Measurements from ENCODE around the gene EVA1A. TPM values are rescaled to one million over a fixed set of nuclear protein-coding genes. Genes with fewer than 3 reads are reported as not detected.
A peak's percentile ranks its signal among the peaks of the same experiment; 100 is the strongest.

Gene EVA1A
- total and polyA plus RNA-seq, 2 donors (not counting 1 experiment from before 2014, with no cell fraction given) = 22.8 to 31.7 TPM

DNA sequence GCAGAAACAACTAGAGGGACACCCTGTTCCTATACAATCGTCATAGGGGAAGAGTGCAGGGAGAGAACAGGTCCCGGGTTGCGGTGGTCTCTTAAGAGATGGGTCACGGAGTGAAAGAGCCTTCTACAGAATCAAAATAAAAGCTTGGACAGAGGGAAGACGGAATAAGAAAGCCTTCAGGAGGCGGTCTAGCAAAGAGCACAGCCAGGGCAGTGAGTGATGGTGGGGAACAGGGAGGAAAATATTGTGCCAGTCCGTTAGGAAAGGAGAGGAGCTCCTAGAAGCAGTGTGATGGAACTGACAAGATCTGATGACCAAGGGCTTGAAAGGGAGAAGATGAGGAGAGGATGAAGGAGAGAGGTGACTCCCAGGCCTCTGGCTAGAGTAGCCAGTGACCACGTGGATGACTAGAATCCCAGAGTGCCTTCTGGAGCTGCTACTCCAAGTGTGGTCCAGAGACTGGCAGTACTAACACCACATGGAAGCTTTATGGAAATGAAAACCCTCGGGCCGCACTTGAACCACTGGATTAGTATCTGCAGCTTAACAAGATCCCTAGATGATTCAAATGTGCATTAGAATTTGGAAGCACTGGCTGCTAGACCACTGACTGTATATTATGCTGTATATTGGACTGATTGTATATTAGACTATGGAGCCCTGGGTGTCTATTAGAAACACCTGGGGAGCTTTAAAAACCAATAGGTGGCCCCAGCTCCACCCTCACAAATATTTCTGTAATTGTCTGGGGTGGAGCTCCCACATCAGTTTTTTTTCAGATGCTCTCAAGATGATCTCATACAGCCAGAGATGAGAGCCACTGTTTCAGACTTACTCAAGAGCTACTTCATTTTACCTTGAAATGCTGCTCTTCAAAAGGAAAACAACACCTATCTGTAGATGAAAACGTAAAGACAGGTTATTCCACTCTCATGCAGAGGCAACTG is 1.1 kb upstream of the EVA1A start:
- DNase-seq (ENCODE audit: low read depth in 2 of 2) = peak in 1 of 2 donors; percentile 68
- Histone ChIP-seq H3K79me2 (ENCODE audit: control insufficient read depth, insufficient read depth, low read length) (peaks cover 34% of the 10 kb centered on the region), H2AFZ (ENCODE audit: low read length) (no peak overlapping the region), H3K27me3 (ENCODE audit: control insufficient read depth, insufficient read depth, low read length) (no peaks in the 10 kb centered on the region), H3K9me3 (ENCODE audit: control insufficient read depth, insufficient read depth, low read depth, low read length) (no peaks in the 10 kb centered on the region), H3K27ac (ENCODE audit: insufficient read depth, low read length) (peak overlapping the region; percentile 87), H3K4me2 (ENCODE audit: extremely low read depth, insufficient read depth, low read length) (peak overlapping the region; percentile 83), H3K9ac (ENCODE audit: insufficient read depth, low read length) (peak overlapping the region; percentile 3), H3K4me3 (replicated peaks in 1 of 4; ENCODE audit: control extremely low read depth in 1 of 4, insufficient read depth in 1 of 4, low read depth in 3 of 4, low read length in 4 of 4) (peak overlapping the region in 3 of 4 experiments; percentile 76 to 83 (median 82)), H4K20me1 (ENCODE audit: control insufficient read depth, extremely low read depth, insufficient read depth, low read length) (no peaks in the 10 kb centered on the region), H3K36me3 (ENCODE audit: control insufficient read depth, insufficient read depth, low read length) (no peaks in the 10 kb centered on the region), H3K4me1 (ENCODE audit: control insufficient read depth, extremely low read depth, insufficient read depth, low read length) (peaks cover 12% of the 10 kb centered on the region)
- no peak for TF ChIP-seq EZH2 (IDR thresholded peaks at IDR 0.05; ENCODE audit: low read length, missing control alignments)

DNA sequence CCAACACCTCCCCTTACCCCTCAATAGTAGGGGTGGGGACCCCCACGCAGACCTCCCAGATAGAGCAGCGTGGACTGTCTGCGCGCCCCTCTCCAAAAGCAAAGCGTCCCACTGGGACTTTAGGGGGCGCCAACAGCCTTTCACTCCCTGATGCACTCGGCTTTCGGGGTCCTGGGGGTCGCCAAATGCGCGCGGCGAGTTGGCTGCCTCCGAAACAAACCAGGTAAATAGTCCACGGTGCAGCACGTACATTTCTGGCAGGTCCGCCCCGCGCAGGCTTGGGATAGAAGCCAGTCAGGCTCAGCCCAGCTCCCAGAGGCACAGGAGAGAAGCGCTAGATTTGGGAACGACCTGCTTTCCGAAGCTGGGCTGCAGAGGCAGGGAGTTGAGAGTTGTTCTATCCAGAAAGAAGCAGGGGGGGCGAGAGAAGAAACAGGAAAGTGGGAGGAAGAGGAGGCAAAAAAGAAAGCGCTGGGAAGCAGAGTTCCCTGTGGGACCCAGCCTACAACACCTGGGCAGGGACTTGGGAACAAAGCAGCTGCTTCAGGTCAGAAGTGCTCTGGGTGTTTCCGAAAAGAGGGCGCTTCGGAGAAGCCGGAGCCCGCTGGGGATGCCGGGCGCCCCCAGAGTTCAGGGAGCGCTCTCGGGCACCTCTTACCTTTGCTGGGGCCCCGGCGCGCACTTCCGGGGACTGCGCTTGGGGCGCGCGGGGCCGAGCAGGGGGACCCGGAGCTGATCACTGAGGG is 544 bp downstream of the EVA1A start:
- Histone ChIP-seq H3K79me2 (ENCODE audit: control insufficient read depth, insufficient read depth, low read length) (peaks cover 50% of the 10 kb centered on the region), H3K27ac (ENCODE audit: insufficient read depth, low read length) (peak overlapping the region; percentile 87), H3K9ac (ENCODE audit: insufficient read depth, low read length) (peak overlapping the region; percentile 76), H2AFZ (ENCODE audit: low read length) (peak overlapping the region; percentile 34), H3K4me3 (replicated peaks in 1 of 4; ENCODE audit: control extremely low read depth in 1 of 4, insufficient read depth in 1 of 4, low read depth in 3 of 4, low read length in 4 of 4) (peak overlapping the region; percentile 76 to 83 (median 80)), H3K36me3 (ENCODE audit: control insufficient read depth, insufficient read depth, low read length) (no peaks in the 10 kb centered on the region), H3K4me2 (ENCODE audit: extremely low read depth, insufficient read depth, low read length) (peak overlapping the region; percentile 83), H3K27me3 (ENCODE audit: control insufficient read depth, insufficient read depth, low read length) (no peaks in the 10 kb centered on the region), H3K9me3 (ENCODE audit: control insufficient read depth, insufficient read depth, low read depth, low read length) (no peaks in the 10 kb centered on the region), H3K4me1 (ENCODE audit: control insufficient read depth, extremely low read depth, insufficient read depth, low read length) (peaks cover 12% of the 10 kb centered on the region), H4K20me1 (ENCODE audit: control insufficient read depth, extremely low read depth, insufficient read depth, low read length) (no peaks in the 10 kb centered on the region)
- peak; percentile 47 to 51 for DNase-seq (ENCODE audit: low read depth in 2 of 2)
- TF ChIP-seq, protein P1, sequence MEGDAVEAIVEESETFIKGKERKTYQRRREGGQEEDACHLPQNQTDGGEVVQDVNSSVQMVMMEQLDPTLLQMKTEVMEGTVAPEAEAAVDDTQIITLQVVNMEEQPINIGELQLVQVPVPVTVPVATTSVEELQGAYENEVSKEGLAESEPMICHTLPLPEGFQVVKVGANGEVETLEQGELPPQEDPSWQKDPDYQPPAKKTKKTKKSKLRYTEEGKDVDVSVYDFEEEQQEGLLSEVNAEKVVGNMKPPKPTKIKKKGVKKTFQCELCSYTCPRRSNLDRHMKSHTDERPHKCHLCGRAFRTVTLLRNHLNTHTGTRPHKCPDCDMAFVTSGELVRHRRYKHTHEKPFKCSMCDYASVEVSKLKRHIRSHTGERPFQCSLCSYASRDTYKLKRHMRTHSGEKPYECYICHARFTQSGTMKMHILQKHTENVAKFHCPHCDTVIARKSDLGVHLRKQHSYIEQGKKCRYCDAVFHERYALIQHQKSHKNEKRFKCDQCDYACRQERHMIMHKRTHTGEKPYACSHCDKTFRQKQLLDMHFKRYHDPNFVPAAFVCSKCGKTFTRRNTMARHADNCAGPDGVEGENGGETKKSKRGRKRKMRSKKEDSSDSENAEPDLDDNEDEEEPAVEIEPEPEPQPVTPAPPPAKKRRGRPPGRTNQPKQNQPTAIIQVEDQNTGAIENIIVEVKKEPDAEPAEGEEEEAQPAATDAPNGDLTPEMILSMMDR (conservative IDR thresholded peaks at IDR 0.05 in 1 of 2, IDR thresholded peaks at IDR 0.05 in 1 of 2; ENCODE audit: low read depth in 1 of 2, low read length in 2 of 2) = peak; percentile 47 to 48
- TF ChIP-seq EZH2 (IDR thresholded peaks at IDR 0.05; ENCODE audit: low read length, missing control alignments) = no peak

DNA sequence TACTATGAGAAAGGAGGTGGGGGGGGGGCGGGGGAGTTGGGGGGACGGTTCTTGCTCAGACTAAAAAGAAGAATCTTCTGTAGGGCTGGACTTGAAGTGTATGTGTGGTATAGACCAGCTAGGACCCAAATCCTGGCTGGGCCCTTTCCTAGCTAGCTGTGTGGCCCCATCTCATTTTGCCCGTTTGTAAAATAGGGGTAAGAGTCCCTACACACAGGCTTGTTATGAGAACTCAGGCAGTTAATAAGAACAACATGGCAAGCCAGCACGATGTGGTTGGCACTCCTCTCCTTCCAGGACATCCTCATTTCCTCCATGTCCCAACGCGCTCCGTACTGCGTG is 1.1 kb downstream of the EVA1A start:
- peaks cover 55% of the 10 kb centered on the region for H3K79me2 ChIP-seq (ENCODE audit: control insufficient read depth, insufficient read depth, low read length)
- TF ChIP-seq, protein P1 (conservative IDR thresholded peaks at IDR 0.05 in 1 of 2, IDR thresholded peaks at IDR 0.05 in 1 of 2; ENCODE audit: low read depth in 1 of 2, low read length in 2 of 2) = no peak
- no peak for TF ChIP-seq EZH2 (IDR thresholded peaks at IDR 0.05; ENCODE audit: low read length, missing control alignments)
- H3K4me3 ChIP-seq (replicated peaks in 1 of 4; ENCODE audit: control extremely low read depth in 1 of 4, insufficient read depth in 1 of 4, low read depth in 3 of 4, low read length in 4 of 4) = peak overlapping the region; percentile 76 to 83 (median 80)
- no peaks in the 10 kb centered on the region for H3K9me3 ChIP-seq (ENCODE audit: control insufficient read depth, insufficient read depth, low read depth, low read length)
- peak overlapping the region; percentile 76 for H3K9ac ChIP-seq (ENCODE audit: insufficient read depth, low read length)
- no peaks in the 10 kb centered on the region for H4K20me1 ChIP-seq (ENCODE audit: control insufficient read depth, extremely low read depth, insufficient read depth, low read length)
- H3K27ac ChIP-seq (ENCODE audit: insufficient read depth, low read length) = peak overlapping the region; percentile 87
- DNase-seq (ENCODE audit: low read depth in 2 of 2) = no peak
- H3K36me3 ChIP-seq (ENCODE audit: control insufficient read depth, insufficient read depth, low read length) = no peaks in the 10 kb centered on the region
- H2AFZ ChIP-seq (ENCODE audit: low read length) = peak overlapping the region; percentile 34
- H3K27me3 ChIP-seq (ENCODE audit: control insufficient read depth, insufficient read depth, low read length) = no peaks in the 10 kb centered on the region
- H3K4me1 ChIP-seq (ENCODE audit: control insufficient read depth, extremely low read depth, insufficient read depth, low read length) = peaks cover 12% of the 10 kb centered on the region
- H3K4me2 ChIP-seq (ENCODE audit: extremely low read depth, insufficient read depth, low read length) = peak overlapping the region; percentile 83

Data from fibroblast of lung (primary cell).